Muscle layer of duodenum (tissue), 2 donors: ENCODE data around the gene ARAP3.
A peak's percentile ranks its signal among the peaks of the same experiment; 100 is the strongest.

Experiments used
- H3K27ac ChIP-seq: one replicate; pipeline ENCODE4 v1.7.0; 2013; ENCODE audit warnings: mild to moderate bottlenecking, low read length
- H3K27me3 ChIP-seq: one replicate; pipeline ENCODE4 v1.7.0; 2013; ENCODE audit warnings: low read depth, mild to moderate bottlenecking, control low read depth, low read length
- H3K36me3 ChIP-seq, 2 donors: one replicate each; pipeline ENCODE4 v1.7.0; 2013; ENCODE audit warnings: low read length in 2 of 2, control low read depth in 1 of 2, mild to moderate bottlenecking in 1 of 2; ENCODE audit not compliant: insufficient read depth in 2 of 2, control insufficient read depth in 1 of 2
- H3K4me1 ChIP-seq, 2 donors: one replicate each; pipeline ENCODE4 v1.7.0; 2013; ENCODE audit warnings: low read length in 2 of 2, mild to moderate bottlenecking in 2 of 2, control low read depth in 1 of 2, moderate library complexity in 1 of 2; ENCODE audit not compliant: insufficient read depth in 2 of 2, control insufficient read depth in 1 of 2
- H3K4me3 ChIP-seq, 2 donors: one replicate each; pipeline ENCODE4 v1.7.0; 2013; ENCODE audit warnings: low read length in 2 of 2, low read depth in 1 of 2, mild to moderate bottlenecking in 1 of 2
- H3K9me3 ChIP-seq, 2 donors: one replicate each; pipeline ENCODE4 v1.7.0; 2013; ENCODE audit warnings: low read length in 2 of 2, control low read depth in 1 of 2, mild to moderate bottlenecking in 1 of 2; ENCODE audit not compliant: control insufficient read depth in 1 of 2
- donor health status: healthy.

Gene ARAP3

GRCh38 chr5:141608557-141608956 lies 73.5 kb downstream of the ARAP3 start:
- peaks cover 0 to 4% of the 10 kb centered on the region in 2 donors for H3K36me3 ChIP-seq
- no peak overlapping the region for H3K27ac ChIP-seq
- H3K4me1 ChIP-seq = peaks cover 0 to 12% of the 10 kb centered on the region in 2 donors
- no peak overlapping the region for H3K4me3 ChIP-seq
- H3K27me3 ChIP-seq = no peaks in the 10 kb centered on the region
- H3K9me3 ChIP-seq = no peaks in the 10 kb centered on the region

GRCh38 chr5:141608046-141608445 lies 74.0 kb downstream of the ARAP3 start:
- no peak overlapping the region for H3K4me3 ChIP-seq
- H3K4me1 ChIP-seq = peaks cover 0 to 12% of the 10 kb centered on the region in 2 donors
- no peak overlapping the region for H3K27ac ChIP-seq
- H3K9me3 ChIP-seq = no peaks in the 10 kb centered on the region
- no peaks in the 10 kb centered on the region for H3K27me3 ChIP-seq
- peaks cover 0 to 4% of the 10 kb centered on the region in 2 donors for H3K36me3 ChIP-seq

DNA sequence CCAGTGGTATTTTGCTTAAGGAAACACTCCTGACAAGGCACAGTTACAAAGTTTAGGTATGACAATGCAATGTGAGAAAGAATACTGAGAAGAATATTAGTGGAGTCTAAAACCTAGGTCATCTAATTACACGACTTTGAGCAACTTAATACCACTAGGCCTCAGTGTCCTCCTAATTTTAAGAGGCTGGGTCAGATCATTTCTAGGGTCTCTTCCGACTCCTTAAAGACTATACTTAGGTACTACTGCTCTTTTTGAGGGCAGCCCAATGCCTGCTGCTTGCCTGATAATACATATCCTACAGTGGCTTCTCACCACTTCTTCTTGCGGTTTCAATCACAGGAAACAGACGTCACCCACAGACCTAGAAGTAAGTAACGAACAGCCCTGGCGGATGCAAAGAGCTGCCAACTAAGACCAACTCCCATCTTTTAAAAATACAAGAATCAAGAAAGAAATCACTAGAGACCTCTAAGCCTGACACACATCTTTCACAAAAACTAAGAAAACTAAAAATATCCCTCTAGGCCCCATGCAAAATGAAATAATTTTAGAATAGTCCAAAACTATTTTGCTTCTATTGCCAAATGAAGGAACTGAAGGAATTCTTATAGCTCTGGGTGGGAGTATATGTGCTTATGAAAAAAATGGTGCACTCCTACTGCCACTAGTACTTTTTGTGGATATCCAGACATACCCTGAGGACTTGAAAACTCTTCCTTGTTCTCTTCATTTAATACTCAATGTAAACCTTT lies 76.3 kb downstream of the ARAP3 start:
- H3K4me3 ChIP-seq = no peak overlapping the region
- peaks cover 0 to 4% of the 10 kb centered on the region in 2 donors for H3K36me3 ChIP-seq
- peaks cover 0 to 12% of the 10 kb centered on the region in 2 donors for H3K4me1 ChIP-seq
- peak overlapping the region; percentile 67 for H3K27ac ChIP-seq
- H3K9me3 ChIP-seq = no peaks in the 10 kb centered on the region
- H3K27me3 ChIP-seq = no peaks in the 10 kb centered on the region

- peaks cover 0 to 12% of the 10 kb centered on the region in 2 donors for H3K4me1 ChIP-seq
- H3K27me3 ChIP-seq = no peaks in the 10 kb centered on the region
- peak overlapping the region; percentile 65 for H3K27ac ChIP-seq
- peaks cover 0 to 4% of the 10 kb centered on the region in 2 donors for H3K36me3 ChIP-seq
- no peaks in the 10 kb centered on the region for H3K9me3 ChIP-seq
- H3K4me3 ChIP-seq = peak overlapping the region in 1 of 2 donors; percentile 1
Observed at GRCh38 chr5:141603923-141604717, 77.9 kb downstream of the ARAP3 start.
